ENCODE data around the gene PIGM.
A peak's percentile ranks its signal among the peaks of the same experiment; 100 is the strongest.

Gene PIGM
- 8.1 to 15.1 reads per million in 2 donors for total RNA-seq

GRCh38 chr1:160031365-160032164 lies at the start of gene PIGM:
Gene PIGM (minus strand): TSS chr1:160031990. CDS start chr1:160031739, 251 bp downstream.
- peak; percentile 85 to 97 (median 89) for DNase-seq

DNA sequence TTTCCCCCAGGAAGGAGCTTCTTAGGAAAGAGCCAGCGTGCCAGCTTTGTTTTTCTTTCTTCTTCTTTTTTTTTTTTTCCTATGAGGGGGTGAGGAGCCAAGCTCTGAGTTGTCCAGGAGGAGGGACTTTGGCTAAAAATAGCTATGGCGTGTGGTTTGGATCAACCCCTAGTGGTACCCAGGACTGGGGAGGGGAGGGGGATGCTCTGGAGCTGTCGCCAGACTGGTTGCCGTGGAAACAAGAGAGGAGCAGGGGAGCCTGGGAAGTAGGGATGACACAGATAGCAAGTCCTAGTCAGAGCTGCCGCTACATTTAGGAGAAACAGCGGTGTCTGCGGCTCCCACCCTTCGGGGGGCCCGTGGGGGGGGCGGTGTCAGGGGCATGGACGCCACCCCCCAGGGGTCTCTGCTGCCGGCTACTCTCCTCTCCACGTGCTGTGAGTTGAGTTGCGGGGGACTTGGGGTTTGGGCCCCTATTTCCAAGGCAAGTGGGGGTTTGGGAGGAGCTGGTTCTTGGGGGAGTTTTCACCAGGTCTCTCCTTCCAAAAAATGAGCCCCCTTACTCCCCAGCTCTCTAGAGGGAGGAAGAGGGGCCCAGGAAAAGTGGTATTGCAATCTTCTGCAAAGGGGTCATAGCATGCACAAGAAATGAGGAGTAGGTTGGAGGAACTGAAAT lies 49.6 kb upstream of the PIGM start, which contains the start of gene KCNJ9:
Gene KCNJ9 (plus strand): TSS at position 278 of the 676 bp plus-strand sequence. CDS start 2,493 bp downstream, outside the sequence.
- no peak for DNase-seq

DNA sequence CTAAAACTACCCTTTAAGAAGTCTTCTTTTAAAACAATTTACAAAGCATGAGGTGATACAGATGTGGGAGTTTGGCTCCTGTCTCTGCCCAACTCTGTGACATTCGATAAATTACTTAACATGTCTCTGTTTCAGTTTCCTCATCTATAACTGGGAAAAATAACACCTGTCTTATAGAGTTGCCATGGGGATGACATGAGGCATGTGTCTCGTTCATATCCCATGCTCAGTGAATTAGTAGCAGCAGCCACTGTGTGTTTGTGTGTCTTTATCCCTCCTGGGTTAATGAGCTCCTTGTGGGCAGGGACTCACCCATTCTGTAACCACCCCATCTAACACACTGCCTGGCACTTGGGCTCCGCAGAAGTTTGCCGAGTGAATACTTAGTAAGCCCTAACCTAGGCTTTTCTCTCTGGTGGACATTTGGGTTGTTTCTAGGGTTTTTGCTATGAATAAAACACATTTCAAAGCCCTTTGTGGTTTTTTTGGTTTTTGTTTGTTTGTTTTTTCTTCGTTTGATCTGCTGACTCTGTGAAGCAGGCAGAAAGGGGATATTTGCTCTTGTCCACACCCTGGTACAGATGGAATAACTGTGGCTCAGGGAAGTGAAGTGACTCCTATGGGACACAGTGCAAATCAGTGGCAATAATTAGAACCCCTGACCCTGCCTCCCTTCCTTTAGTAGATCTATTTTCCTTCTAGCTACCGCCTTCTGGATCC lies 48.8 kb upstream of the PIGM start:
- no peak for DNase-seq

GRCh38 chr1:160079448-160079847 lies 47.7 kb upstream of the PIGM start:
- DNase-seq, result no peak

- peak in 4 of 5 experiments; percentile 30 to 62 (median 40) for DNase-seq
Measured at GRCh38 chr1:160078512-160079195, 46.9 kb upstream of the PIGM start.

DNA sequence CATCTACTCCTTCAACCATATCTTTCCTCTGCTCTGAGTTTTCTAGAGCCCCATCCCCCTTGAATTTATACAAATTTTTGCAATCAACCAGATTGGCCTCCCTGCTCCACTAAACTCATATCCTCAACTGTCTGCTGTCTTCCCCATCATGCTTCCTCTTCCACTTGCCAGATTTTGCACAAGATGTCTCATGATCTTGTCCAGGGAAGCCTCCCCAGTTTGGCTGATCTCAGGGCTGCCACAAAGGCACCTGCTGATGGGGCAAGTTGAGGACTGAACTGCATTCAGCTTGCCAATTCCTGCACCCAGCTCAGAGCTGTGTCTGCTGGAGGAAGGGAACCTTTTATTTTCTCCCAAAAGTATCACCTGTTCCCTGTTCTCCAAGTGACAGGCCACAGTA lies 45.7 kb upstream of the PIGM start:
- DNase-seq, result no peak

GRCh38 chr1:160076295-160076694 lies 44.5 kb upstream of the PIGM start:
- DNase-seq, result no peak

DNA sequence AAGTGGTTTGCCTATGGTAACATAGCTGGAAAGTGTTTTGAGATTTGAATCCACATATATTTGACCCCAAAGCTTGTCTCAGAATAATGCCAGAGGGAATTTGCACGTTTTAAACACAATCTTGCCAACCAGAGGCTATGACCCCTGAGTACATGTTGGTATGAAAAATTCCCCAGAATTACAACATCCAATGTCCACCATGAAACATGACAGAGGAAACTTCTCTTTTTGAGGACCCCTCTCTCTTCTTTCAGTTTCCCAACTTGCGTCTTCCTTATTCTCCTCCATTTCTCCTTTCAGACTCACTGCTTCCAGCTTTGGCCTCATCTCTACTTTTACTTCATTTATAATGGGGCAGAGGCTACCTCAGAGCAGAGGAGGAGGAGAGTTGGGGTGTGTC lies 44.0 kb upstream of the PIGM start:
- no peak for DNase-seq

- DNase-seq, result no peak
Measured at GRCh38 chr1:160074865-160075264, 43.1 kb upstream of the PIGM start.

GRCh38 chr1:160071289-160071688 lies 39.5 kb upstream of the PIGM start:
- no peak for DNase-seq

DNA sequence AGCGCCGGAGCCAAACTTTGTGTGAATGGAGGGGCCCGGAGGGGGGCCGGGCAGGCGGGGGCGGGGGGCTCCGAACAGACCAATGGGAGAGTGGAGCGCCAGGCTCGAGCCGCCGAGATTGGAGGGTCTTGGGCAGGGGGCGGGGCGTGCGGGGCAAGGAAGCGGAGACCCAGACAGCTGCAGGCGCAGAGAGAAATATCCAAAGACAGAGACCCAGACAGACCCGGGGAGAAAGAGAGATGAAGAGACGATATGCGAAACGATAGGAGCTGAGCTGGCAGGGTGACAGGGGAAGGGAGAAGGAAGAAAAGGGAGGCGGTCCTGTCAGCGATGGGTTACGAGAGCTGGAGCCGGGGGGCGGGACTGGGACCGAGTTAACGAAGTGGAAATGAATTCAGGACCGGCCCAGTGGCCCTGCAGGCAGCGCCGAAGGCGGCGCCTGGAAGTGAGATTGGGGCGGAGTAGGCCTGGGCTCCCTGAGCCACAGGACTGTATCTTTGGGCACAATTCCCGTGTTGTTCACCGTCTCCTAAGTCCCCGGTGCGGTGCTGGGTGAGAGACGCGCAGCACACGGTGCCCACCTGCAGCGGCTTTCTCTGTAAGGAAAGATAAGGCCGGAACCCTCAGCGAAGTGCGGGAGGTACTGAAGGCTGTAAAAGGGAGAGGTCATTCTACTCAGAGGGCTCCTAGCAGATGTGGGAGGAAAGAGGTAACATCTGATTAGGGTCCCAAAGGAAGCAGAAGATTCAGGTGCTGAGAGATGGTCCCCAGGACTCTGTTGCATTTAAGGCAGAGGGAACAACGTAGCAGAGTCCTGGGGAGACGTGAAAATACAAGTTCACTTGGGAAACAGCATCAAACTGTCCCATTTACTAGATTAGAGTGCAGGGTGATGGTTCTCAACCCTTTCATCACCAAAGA lies 38.7 kb upstream of the PIGM start:
- peak; percentile 35 to 72 (median 51) for DNase-seq

DNA sequence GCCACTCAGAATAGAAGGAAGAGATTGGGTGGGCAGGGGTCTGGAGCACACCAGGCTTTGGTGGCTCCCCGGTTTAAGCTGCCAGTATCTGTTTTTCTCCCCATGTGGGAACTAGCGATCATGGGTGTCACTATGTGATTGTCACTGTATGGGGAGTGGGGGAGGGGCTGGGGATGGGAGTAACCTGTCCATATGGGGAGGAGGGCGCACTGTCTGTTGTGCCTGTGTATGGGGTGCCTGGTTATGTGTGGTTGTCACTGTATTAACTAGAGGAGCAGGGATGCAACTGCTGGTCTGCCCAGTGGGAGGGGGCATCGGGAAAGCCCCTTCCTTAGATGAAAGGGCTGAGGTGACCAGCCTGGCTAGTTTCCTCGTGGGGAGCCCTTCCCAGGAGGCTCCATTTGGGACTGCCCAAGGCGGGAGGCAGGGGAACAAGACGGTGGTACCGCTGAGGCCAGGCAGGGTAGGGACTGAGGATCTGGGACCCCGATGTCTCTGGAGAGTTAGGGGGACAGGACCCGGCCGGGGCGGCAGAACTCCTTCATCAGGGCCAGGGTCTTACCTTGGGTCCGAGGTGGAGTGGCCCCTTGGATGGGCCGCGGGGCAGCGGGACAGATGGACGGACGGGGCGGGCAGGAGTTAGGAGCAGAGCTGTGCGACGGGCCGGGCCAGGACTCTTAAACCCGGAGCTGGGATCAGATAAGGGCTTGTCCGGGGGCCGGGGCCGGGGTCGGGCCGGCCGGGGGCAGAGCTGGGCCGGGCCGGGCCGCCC lies 37.9 kb upstream of the PIGM start, which contains the start of gene KCNJ10:
Gene KCNJ10 (minus strand): TSS at position 701 of the 772 bp plus-strand sequence. CDS start 27,628 bp downstream, outside the sequence.
- no peak for DNase-seq

- DNase-seq, result no peak
Measured at GRCh38 chr1:160068225-160068624, 36.4 kb upstream of the PIGM start.

DNA sequence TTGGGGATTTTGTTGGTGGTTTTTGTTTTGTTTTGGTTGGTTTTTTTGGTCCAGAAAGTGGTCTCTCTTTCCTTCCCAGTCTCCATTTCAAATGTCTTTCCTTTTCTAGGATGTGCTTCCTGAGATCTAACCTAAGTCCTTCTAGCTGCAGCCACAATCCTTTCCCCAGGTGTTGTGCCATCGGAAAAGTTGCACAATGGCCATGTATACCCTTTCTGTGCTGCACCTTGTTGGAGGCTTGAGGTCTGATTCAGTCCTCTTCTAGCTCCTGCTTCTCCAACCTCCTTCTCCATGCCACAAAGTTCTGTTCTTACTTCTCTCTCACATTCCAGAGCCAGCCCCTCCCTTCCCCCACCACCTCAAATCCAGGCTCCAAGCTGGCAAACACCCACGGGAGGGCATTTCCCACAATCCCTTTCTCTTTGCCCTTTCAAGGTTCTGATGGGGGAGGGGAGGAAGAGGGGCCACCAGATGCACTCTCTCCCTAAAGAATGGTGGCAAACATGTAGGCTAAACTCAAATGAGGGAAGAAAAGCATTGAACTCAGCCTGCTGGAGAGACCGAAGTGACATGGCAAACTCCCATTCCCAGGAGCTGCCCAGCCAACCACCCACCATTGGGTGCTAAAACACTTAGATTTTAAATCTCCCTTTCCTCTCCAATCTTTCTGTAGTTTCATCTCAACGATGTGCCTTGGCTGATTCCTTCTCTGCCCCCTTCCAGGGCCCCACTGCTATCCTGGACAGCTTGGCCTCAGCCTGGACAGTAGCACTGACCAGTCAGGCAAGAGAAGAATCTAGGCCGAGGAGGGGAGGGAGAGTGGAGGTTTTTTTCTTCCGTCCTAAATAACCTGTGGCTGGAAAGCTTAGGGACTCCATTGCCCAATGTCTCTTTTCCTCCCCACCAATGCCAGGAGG lies 35.3 kb upstream of the PIGM start:
- no peak for DNase-seq

GRCh38 chr1:160064746-160065145 lies 33.0 kb upstream of the PIGM start:
- no peak for DNase-seq

GRCh38 chr1:160064164-160064563 lies 32.4 kb upstream of the PIGM start:
- no peak for DNase-seq

GRCh38 chr1:160063176-160063575 lies 31.4 kb upstream of the PIGM start:
- no peak for DNase-seq

DNA sequence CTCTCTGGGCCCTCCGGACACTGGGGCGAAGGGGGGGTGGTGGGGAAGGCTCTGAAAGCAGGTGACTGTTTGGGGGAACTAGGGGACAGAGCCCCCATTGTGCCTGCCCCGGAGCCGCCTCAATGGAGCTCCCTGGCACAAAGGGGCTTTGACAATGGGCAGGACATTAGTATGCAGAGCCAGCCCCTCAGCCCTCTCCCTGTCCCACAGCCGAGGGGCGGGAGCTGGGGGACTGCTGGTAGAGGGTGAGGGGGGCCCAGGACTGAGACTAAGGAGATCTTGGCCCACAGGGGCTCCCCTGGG lies 30.4 kb upstream of the PIGM start:
- no peak for DNase-seq

DNA sequence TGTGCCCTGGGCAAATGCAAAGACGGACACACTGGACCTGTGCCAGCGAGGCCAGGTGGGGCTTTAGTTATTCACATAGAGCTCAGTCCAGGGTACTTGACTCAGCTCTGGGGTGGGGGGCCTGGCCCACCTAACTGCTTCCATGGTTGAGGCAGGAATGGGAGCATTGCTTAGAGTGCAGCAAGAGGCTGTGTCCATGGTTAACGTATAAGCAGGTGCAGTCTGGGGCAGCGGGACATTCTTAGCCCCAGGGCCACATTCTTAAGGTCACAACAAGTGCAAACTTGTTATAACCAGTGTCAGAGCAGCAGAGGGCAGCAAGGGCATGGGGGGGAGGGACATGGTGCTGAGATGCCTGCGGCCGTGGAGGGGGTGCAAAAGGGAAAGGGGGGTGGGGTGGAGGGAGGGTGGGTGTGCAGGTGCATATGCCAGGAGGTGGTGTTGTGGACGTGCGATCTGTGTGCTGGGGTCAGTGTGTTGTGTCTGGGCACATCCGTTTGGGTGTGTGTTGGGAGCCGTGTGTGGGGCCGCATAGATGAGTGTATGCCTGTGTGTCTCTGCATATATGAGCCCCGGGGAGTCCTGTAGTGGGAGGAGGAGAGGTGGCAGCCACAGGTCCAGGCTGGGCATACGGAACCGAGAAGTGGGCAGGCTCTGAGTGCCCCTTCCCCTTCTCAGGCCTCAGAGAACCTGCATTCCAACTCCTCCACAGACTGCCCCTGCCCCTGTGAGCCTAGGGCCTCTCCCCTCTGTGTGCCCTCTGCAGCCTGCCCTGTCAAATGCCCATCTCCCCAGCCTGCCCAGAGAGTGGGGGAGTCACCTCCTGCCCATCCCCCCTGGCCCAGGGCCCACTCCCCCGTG lies 29.8 kb upstream of the PIGM start:
- DNase-seq, result no peak

All from T-helper 2 cell (primary cell).